OCI-LY7 (cell line): ENCODE results near the gene SLC48A1.

ENCODE experiments used
- EZH2phosphoT487 ChIP-seq: fragments of 200-600 bp; sonication (generic); IDR thresholded peaks from 2 replicates; pipeline ENCODE4 v1.6.1; 2018; ENCODE audit warnings: low read depth, borderline replicate concordance, mild to moderate bottlenecking, mixed run types, antibody characterized with exemption, low read length, moderate library complexity, mixed read lengths
- TF ChIP-seq, protein P1 (sequence below): fragments of 200-600 bp; sonication (generic); conservative IDR thresholded peaks from 2 replicates; pipeline ENCODE4 v1.5.1; 2014; ENCODE audit warnings: mild to moderate bottlenecking, antibody characterized with exemption, low read length, moderate library complexity, mixed read lengths

DNA sequence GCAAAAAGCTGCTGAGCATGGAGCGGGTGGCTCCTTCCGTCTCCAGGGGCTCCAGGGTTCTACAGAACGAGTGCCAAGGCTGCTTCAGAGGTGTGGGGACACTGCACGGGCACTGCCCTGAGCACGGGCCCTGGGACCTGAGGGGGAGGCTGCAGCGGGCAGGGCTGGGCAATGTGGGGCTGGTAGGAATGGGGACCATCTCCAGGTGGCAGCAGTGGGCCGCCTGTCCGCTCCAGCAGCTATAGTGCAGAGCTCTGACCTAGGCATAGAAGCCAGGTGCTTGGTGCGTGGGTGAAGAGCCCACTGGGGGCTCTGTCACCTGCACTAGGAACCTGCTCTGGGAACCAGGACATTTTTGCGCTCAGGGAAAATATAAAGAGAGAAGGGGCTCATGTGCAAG is 24.4 kb downstream of the SLC48A1 start:
- TF ChIP-seq, protein P1, sequence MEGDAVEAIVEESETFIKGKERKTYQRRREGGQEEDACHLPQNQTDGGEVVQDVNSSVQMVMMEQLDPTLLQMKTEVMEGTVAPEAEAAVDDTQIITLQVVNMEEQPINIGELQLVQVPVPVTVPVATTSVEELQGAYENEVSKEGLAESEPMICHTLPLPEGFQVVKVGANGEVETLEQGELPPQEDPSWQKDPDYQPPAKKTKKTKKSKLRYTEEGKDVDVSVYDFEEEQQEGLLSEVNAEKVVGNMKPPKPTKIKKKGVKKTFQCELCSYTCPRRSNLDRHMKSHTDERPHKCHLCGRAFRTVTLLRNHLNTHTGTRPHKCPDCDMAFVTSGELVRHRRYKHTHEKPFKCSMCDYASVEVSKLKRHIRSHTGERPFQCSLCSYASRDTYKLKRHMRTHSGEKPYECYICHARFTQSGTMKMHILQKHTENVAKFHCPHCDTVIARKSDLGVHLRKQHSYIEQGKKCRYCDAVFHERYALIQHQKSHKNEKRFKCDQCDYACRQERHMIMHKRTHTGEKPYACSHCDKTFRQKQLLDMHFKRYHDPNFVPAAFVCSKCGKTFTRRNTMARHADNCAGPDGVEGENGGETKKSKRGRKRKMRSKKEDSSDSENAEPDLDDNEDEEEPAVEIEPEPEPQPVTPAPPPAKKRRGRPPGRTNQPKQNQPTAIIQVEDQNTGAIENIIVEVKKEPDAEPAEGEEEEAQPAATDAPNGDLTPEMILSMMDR, result peak; percentile 87
- no peak for TF ChIP-seq EZH2phosphoT487
